ENCODE measurements around the gene TMEM63C.

DNA sequence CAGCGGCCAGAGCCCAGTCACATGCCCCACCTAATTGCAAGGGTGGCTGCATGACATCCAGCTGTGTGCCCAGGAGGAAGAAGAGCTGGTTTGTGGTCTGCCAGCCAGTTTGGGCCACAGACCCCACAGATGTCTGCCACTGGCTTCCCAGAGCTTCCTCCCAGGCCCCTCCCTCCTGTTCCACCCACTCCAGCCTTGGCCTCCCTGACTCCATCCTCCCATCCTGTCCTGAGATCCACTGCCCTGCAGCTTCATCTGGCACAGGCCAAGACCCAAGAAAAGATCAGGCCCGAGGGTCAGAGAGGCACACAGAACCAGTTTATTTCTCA, 83.6 kb downstream of the TMEM63C start:
- TF ChIP-seq CTCF (IDR thresholded peaks at IDR 0.05) (no peak), POLR2A (IDR thresholded peaks at IDR 0.05) (no peak)
